ENCODE measurements around the gene NRF1. TPM values are rescaled to one million over a fixed set of nuclear protein-coding genes. Genes with fewer than 3 reads are reported as not detected.
A peak's percentile ranks its signal among the peaks of the same experiment; 100 is the strongest.
"Not testable (repeated sequence)": the region's sequence is repeated elsewhere in the genome, so short reads cannot be mapped to it uniquely, and the experiment has no call there.

Gene NRF1
- total RNA-seq, 1 donor from 2014 or later: 8.7 TPM

GRCh38 chr7:129636641-129637040, 25.1 kb downstream of the NRF1 start:
- ATAC-seq: no peak
- no peak for DNase-seq
- intact Hi-C loops (cut with micrococcal nuclease): no loop called here

DNA sequence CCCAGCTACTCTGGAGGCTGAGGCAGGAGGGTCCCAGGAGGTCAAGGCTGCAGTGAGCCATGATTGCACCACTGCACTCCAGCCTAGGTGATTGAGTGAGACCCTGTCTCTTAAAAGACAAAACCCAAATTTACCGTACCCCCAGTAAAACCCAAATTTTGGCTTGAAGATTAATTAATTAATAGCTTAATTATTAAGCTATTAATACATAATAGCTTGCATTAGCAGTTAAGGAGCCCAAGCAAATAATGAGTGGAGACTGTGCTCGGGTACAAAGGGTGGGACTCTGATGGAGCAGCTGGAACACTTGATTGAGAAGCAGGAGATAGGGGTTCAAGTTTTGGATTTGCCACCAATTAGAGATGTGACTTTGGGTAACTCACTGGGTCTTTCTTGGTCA, 28.9 kb downstream of the NRF1 start:
- intact Hi-C loops (cut with micrococcal nuclease): loop anchor here (10.0 kb wide), 1 partner anchor 286 kb away; no protein-coding TSS in a partner anchor
- DNase-seq: no peak
- ATAC-seq: no peak

- intact Hi-C loops (cut with micrococcal nuclease): loop anchor here (10.0 kb wide), 1 partner anchor 288 kb away; no protein-coding TSS in a partner anchor
- DNase-seq (no peak), ATAC-seq (no peak)
Observed at GRCh38 chr7:129642871-129643549, 31.5 kb downstream of the NRF1 start.

DNA sequence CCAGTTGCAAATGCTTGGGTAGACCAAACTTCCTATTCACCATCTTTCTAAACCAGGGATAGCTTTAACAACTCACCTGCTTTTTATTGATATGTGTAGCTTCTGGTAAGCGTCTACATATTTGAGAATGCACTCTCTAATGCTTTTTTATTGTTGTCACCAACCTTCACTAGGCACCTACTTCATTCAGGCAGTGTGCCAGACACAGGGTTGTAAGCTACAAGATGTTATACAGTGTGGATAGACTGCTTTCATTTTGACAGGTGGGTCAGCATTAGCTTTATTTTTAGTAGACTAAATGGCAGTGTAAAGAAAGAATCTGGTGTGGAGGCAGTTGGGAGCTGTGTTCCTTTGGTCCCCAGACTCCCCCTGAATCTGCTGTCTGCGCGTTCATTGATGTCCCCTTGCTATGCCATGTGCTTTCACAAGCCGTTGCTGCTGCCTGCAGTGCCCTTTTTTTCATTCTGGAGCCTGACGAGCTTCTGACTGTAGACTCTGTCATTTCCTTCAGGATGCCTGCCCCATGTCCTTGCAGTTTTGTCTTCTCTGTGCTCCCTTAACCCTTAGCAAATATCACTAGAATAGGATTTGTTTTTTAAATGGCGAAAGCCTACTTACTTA, 32.1 kb downstream of the NRF1 start:
- DNase-seq: no peak
- intact Hi-C loops (cut with micrococcal nuclease): loop anchor here (10.0 kb wide), 1 partner anchor 289 kb away; no protein-coding TSS in a partner anchor
- ATAC-seq: peak; percentile 80

GRCh38 chr7:129644634-129645230, 33.2 kb downstream of the NRF1 start:
- intact Hi-C loops (cut with micrococcal nuclease): loop anchor here (10.0 kb wide), 1 partner anchor 290 kb away; no protein-coding TSS in a partner anchor
- DNase-seq (no peak), ATAC-seq (peak; percentile 42)

- DNase-seq (no peak), ATAC-seq (peak; percentile 81)
- intact Hi-C loops (cut with micrococcal nuclease): loop anchor here (10.0 kb wide), 1 partner anchor 292 kb away; no protein-coding TSS in a partner anchor
Observed at GRCh38 chr7:129646369-129647021, 35.0 kb downstream of the NRF1 start.

GRCh38 chr7:129649128-129649690, 37.7 kb downstream of the NRF1 start:
- DNase-seq (no peak), ATAC-seq (no peak)
- intact Hi-C loops (cut with micrococcal nuclease): loop anchor here (10.0 kb wide), 1 partner anchor 294 kb away; no protein-coding TSS in a partner anchor

DNA sequence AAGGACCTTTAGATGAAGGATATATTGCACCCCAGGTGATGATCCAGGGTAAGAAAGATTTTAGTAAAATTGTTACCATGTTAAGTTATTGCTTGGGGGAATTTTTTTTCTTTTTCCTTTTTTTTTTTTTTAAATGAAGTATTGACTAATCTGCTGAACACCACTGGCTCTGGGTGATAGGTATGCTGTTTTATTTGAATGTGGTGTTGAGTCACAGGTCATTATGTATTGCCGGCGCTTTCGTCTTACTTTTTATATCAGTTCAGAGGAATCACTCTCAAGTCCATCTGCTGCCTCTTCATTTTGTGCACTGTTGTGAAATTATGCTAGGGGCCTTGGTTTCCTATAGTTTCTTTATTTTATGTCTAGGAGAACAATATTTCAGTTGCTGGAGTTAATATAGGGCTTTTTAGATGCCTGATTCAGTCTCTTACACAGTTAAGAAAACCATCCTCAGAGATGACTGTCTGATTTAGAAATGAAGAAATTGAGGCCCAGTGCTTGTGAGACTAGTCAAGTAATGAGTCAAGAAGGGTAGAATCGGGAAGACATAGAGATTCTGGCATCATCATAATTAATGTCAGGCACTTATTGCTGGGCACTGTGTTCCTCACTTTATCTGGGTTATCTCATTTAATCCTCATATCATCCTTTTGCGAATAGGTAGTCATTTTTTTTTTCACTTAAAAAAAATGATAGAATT, 38.7 kb downstream of the NRF1 start:
- ATAC-seq (no peak), DNase-seq (no peak)
- intact Hi-C loops (cut with micrococcal nuclease): no loop called here

DNA sequence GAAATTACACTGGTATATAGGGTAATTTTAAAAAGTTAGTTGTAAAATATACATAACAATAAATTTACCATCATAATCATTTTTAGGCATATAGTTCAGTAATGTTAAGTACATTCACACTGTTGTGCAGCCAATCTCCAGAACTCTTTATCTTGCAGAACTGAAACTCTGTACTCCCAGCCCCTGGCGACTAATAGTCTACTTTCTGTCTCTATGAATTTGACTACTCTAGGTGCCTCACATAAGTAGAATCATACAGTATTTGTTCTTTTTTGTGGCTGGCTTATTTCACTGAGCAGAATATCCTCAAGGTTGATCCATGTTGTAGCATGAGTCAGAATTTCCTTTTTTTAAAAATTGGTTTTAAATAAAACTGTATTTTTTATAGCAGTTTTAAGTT, 41.4 kb downstream of the NRF1 start:
- no peak for DNase-seq
- intact Hi-C loops (cut with micrococcal nuclease): no loop called here
- ATAC-seq: no peak

DNA sequence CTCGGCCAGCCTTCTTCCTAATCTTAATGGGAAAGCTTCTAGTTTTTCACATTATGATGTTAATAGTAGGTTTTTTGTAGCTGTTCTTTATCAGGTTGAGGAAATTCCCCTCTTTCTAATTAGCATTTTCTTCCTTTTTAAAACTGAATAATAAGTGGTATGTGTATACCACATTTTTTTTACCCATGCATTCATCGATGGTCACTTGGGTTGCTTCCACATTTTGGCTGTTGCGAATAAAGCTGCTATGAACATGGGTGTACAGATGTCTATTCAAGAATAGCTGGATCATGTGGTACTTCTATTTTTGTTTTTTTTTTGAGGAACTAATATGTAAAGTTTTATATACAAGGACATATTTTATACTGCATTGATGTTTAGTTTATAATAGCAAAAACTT, 44.3 kb downstream of the NRF1 start:
- intact Hi-C loops (cut with micrococcal nuclease): no loop called here
- DNase-seq (no peak), ATAC-seq (no peak)

GRCh38 chr7:129657363-129657762, 45.8 kb downstream of the NRF1 start:
- DNase-seq: no peak
- ATAC-seq: no peak
- intact Hi-C loops (cut with micrococcal nuclease): no loop called here

GRCh38 chr7:129659907-129660306, 48.4 kb downstream of the NRF1 start:
- ATAC-seq, DNase-seq: not testable (repeated sequence)
- intact Hi-C loops (cut with micrococcal nuclease): loop anchor here (10.0 kb wide), 1 partner anchor 345 kb away; no protein-coding TSS in a partner anchor

DNA sequence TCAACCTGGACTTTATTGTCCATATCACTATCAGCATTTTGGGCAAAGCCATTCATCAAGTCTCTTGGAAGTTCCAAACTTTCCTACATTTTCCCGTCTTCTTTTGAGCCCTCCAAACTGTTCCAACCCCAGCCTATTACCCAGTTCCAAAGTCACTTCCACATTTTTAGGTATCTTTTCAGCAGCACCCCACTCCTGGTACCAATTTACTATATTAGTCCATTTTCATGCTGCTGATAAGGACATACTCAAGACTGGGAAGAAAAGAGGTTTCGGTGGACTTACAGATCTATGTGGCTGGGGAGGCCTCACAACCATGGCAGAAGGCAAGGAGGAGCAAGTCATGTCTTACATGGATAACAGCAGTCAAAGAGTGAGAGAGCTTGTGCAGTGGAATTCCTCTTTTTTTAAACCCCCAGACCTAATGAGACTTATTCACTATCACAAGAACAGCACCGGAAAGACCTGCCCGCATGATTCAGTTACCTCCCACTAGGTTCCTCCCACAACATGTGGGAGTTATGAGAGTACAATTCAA, 50.2 kb downstream of the NRF1 start:
- intact Hi-C loops (cut with micrococcal nuclease): loop anchor here (10.0 kb wide), 1 partner anchor 343 kb away; no protein-coding TSS in a partner anchor
- no peak for DNase-seq
- ATAC-seq: no peak

- not testable (repeated sequence) for ATAC-seq, DNase-seq
- intact Hi-C loops (cut with micrococcal nuclease): loop anchor here (10.0 kb wide), 1 partner anchor 342 kb away; no protein-coding TSS in a partner anchor
Observed at GRCh38 chr7:129663240-129663639, 51.7 kb downstream of the NRF1 start.

- DNase-seq (no peak), ATAC-seq (peak; percentile 25)
- intact Hi-C loops (cut with micrococcal nuclease): loop anchor here (5.0 to 10.0 kb wide), 2 partner anchors 158 to 340 kb away; no protein-coding TSS in a partner anchor
Observed at GRCh38 chr7:129664029-129665012, 52.8 kb downstream of the NRF1 start.

GRCh38 chr7:129665013-129665401, 53.5 kb downstream of the NRF1 start:
- ATAC-seq: peak; percentile 22
- no peak for DNase-seq
- intact Hi-C loops (cut with micrococcal nuclease): loop anchor here (5.0 to 10.0 kb wide), 2 partner anchors 157 to 340 kb away; no protein-coding TSS in a partner anchor

DNA sequence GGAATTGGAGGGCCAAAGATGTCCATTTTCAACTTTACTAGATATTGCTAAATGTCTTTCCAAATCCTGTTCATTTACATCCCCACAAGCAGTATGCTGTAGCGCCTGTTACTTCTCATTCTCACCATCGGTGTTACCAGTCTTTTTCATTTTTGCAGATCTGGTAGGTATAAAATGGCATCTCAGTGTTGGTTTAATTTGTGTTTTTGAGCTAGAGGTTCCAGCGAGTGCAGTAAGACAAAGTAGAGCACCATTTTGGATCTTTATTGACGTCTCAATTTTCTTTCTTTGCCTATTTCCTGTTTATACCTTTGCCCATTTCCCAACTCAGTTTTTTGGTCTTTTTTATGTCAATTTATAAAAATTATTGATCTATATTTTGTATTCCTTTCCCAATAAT, 55.6 kb downstream of the NRF1 start:
- intact Hi-C loops (cut with micrococcal nuclease): loop anchor here (5.0 to 10.0 kb wide), 2 partner anchors 155 to 338 kb away; no protein-coding TSS in a partner anchor
- ATAC-seq (no peak), DNase-seq (no peak)
